AG20443 (cell line): ENCODE measurements around the gene ASTN2.

Experiments
- DNase-seq: peaks from one replicate; pipeline ENCODE4 v3.0.0; 2012; ENCODE audit warnings: low spot score, mixed read lengths

Gene ASTN2

GRCh38 chr9:116483622-116484491, 931.0 kb downstream of the ASTN2 start:
- DNase-seq: no peak

DNA sequence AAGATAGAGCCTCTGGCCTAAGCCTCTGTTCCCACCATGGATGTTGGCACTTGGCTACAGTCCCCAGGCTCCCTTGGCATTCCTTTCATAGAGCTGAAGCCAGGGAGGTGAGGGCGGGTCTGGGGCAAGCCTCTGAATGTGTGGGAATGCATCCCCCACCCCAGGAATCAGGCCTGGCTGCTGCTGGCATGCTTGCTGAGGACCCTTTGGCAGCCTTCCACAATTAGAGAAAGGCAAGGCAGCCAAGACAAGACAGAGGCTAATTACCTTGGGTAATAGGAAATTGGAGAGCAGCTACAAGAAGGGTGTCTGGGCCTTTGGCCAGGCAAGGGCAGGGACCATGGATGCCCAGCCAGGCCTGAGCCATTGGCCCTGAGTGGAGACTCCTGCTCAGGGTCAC, 932.1 kb downstream of the ASTN2 start:
- DNase-seq: no peak

DNA sequence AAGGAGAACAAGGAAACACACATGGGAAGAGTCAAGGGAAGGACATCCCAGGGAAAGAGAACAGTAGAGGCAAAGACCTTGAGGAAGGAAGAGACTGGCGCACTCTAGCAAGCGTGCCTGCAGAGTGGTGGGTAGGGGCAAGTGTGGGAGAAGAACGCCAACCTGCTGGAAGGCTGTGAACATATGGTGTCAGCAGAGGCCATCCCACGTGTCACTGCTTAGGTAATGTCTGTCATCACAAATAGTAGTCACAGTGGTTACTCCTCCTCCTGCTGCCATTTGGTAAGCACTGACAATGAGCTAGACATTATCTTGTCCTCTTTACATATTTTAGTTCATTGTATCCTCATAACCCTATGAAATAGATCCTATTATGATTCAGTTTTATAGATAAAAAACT, 934.2 kb downstream of the ASTN2 start:
- no peak for DNase-seq

DNA sequence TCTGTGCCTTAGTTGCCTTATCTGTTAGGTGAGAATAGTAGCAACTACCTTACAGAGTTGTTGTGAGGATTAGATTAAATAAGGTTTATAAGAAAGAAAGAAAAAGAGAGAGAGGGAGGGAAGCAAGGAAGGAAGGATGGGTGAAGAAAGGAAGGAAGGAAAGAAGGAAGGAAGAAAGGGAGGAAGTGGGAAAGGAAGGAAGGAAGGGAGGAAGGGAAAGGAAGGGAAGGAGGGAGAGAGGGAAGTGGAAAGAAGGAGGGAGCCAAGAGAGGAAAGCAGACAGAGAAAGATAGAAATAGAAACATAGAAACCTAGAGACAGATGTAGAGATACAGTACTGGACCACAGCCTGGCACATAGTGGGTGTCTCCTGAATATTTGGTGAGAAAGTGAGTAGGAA, 934.9 kb downstream of the ASTN2 start:
- DNase-seq: no peak

GRCh38 chr9:116479056-116479544, 935.8 kb downstream of the ASTN2 start:
- peak; percentile 23 for DNase-seq

DNA sequence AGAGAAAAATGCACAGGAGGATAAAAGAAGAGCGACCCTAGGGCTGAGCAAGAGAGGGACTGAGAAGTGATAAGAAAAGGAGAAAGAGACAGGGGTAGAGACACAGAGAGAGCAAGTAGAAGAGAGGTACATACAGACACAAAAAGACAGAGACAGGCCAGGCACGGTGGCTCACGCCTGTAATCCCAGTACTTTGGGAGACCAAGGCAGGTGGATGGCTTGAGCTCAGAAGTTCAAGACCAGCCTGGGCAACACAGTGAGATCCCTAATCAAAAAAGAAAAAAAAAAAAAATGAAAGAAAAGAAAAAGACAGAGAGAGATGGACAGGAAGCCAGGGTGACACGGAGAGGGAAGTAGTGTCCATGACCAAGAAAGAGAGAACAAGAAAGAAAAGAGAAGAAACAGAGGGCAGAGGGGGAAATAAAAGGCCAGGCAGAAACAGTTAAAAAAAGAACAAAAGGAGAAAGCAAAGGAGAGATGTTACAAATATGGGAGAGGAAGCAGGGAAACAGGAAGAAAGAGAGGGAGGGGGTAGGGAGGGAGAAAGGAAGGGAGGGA, 937.2 kb downstream of the ASTN2 start:
- DNase-seq: no peak

DNA sequence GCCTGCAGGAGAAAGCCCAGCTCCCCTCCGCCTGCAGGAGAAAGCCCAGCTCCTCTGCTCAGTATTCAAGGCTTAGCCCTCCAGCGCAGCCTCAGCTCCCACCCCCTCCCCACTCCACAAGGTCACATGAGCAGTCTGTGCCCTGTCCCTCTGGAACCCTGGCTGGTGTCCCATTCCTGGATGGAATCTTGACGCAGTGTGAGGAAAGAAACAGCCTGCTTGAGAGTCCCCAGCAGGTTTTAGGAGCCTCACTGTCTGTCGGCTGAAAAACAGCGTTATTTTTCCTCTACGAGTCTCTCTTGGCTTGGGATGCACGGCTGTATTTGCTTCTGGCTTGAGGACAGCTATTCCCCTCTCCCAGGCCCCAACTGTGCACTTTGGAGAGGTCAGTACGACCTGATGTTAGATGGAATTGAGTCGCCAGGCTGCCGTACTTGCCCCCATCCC, 937.9 kb downstream of the ASTN2 start:
- DNase-seq: no peak

GRCh38 chr9:116476002-116476401, 938.9 kb downstream of the ASTN2 start:
- no peak for DNase-seq

DNA sequence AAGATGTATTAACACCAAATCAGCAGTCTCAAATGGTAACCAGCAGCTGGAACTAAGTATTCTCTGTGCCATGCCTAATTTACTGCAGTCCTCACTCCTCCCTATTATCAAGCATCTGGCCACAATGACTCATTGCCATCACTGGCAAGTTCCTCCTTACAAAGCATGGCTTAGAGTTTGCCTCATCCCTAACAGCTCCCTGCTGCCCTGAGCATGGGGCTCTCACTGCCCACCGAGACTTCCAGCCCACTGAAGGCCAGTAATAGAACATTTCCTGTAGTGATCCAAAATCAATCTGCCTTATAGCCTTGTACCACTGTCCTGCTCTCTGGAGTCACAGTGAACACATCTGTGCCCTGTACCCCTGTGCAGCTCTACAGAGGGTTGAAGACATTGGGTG, 939.7 kb downstream of the ASTN2 start:
- DNase-seq: peak; percentile 61

DNA sequence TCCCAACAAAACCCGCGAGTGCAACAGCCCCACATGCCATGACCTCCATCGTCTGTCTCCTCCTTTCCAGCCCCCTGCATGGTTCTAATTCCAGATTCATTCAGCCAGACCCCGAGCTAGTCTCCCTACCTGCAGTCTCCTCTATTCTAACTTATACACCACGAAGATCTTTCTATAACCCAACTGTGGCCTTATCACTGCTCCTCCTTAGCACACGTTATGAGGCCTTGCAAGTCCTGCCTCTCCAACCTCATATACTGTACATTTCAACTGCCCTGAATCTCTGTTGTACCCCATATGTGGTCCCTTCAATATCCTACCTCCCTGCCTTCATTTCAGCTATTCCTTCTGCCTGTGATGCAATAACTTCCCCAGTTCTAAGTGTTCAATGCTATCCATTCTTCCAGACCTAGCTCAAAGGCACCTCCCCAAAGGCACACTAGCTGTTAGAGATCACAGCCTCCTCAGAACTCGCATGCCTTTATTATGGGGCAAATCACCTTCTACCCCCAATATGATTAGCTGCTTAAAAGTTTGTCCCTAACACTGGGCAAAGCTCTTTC, 942.8 kb downstream of the ASTN2 start:
- no peak for DNase-seq

DNA sequence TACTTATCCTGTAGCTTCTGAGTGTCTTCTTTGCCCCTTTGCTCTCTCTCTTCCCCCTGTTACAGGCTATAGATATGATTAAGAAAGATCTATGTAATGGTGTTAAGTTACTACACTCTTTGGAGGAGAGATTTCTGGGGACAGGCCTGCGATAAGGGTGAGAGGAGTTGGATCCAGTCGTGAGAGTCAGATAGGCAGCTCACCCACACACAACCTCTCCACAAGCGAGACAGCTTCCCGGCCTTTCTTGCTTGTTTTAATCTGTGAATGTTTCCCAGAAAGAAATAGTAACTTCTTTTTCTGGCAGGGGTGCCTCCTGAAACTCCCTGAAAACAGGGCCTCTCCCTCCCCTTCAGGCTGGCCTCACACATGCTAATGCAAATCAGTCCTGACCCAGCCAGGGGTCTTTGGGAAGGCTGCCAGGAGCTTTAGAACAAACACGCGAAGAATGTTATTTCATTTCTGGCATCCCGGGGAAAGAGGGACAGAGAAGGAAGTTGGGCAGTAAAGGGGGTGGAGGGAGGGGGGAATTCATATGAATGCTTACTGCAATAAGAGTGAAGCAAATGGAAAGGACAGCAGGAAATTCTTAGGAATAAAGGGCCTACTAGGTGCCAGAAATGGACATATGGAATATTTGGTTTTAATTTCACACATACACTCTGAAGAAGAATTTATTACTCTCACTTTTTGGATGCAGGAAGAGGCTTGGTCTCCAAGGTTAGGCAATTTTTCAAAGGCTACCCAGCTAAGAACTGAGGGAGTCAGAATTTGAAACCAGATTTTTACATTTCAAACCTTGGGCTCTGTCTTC, 943.6 kb downstream of the ASTN2 start:
- peak; percentile 17 for DNase-seq

GRCh38 chr9:116468793-116469527, 945.9 kb downstream of the ASTN2 start:
- no peak for DNase-seq

DNA sequence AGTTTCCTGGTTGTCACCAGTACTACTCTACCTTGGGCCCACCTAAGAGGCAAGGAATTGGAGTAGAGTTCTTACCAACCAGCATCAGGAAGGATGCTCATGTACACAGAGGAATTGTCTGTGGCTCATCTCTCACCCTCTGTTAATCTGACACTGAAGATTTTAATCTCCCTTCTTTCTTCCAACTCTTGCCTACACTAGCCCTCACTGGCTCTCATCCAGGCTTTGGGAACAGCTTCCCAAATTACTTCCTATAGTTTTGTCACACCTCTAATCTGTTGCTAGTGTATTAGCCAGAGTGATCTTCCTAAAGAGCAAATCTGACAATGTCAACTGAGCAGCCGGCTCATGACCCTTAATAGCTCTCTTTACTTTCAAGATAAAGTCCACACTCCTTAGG, 946.5 kb downstream of the ASTN2 start:
- no peak for DNase-seq

DNA sequence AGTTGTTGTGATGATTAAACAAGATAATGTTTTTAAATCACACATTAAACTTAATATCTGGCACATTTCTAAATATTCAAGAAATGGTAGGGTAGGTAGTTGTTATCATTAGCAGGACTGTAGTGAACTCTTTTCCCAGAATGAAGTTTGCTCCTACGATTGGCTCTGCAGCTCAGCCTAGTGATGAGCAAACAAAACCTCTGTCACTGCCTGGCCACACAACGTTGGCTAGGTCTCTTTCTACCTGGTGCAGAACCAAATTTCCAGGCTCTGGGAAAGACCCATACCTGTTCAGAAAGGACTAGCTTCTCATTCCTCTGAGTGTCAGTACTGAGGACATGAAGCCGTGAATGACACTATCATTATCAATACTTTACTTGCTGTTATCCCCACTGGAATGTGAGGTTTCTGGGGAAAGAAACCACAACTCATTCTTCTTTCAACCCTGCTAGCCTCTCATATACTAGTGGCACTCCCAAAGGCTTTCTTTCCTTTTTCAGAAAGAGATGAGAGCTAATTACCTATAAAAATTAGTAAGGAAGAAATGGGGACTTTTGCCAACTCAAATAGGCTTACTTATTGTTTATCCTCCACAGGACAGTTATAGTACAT, 947.0 kb downstream of the ASTN2 start:
- DNase-seq: no peak

DNA sequence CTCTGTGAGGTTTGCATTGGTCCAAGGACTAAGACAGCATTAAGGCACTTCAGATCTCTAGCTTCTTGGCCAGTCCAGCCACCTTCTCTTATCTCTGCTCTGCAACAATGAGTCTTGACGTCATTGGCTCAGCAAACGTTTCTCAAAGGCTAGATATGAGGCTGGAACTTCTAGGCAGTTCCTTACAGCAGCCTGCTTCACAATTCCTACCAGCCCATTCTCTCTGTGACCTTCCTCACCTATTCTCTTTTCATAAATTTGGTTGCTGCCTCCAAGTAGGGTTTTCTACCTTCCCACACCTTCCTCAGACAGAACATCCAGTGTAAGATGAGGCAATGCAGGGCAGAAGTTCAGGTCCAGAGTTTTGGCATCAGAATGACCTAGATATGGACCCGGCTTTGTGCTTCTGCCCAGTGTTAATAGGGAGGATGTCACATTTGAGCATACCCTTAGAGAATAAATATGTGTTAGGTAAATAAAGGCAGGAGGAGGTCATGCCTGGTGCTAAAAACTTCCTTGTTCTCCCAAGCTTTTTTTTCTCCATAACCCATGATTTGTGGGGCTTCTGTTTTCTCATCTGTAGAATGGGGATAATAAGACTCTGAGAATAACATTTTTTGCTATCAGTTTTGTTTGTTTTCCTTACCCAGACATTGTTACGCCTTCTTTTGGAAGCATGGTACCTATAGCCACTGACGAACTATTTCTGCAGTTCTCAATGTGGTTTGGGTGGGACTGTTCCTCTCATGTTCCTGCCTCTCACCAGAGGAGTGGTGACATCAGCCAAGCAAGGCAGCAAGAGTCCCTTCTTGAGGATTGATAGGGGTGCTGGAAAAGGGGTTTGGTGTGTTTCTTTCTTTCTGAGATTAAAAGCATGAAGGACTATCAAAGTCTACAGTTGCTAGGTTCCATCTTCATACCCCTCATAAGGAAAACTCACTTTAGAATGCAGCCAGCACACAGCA, 948.3 kb downstream of the ASTN2 start:
- DNase-seq: no peak

DNA sequence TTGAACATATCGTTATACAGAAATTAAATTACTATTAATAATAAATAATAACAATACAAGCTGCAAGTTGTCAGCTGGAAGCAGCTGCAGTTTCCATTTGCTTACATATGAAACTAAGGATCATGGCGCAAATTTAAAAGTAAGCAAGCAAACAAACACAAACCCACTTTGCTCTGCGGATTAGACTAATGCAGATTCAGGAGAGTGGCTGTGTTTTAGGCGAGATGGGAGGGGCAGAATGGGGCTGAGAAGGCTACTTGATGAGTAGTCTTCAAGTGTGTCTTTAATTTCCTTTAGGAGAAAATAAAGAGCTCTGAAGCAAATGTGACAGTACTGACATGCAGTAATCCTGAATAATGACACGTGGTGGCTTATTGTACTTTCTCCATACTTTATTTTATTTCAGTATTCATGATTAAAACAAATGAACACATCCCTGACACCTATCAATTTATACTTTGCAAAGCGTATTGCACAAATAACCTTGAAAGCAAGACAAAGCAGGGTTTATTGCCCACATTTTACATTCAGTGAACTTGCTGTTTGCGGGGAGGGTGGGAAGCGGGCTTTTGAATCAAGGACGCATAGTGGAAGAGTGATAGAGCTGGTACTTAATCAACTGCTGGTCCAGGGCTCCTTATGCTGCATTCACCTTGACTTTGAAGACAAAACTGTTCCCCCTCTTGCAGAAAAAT, 949.1 kb downstream of the ASTN2 start:
- DNase-seq: no peak

GRCh38 chr9:116464987-116465571, 949.8 kb downstream of the ASTN2 start:
- DNase-seq: no peak

GRCh38 chr9:116464423-116464822, 950.4 kb downstream of the ASTN2 start:
- no peak for DNase-seq

DNA sequence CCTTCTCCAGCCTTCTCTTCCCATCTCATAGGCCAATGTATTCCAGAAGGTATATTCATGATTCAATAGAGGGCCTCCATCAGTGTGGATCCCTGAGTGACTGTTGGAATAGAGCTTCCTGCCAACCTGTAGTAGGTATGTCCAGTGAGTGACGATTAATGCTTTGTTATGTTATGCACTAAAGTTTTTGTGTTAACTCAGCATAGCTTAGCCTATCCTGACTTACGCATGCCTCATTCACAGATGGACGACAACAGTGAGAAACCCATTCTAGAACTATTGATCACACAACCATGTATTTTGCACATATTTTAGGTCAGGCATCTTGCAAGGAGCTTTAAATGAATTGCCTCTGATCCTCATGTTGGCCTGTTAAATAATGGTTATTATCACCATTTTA, 953.2 kb downstream of the ASTN2 start:
- DNase-seq: no peak
